ENCODE data around the gene PLAAT3.
"Not testable (repeated sequence)": the region's sequence is repeated elsewhere in the genome, so short reads cannot be mapped to it uniquely, and the experiment has no call there.

The PLAAT3 gene

GRCh38 chr11:63614136-63614671, at the start of gene PLAAT3:
TSS of gene PLAAT3 (minus strand) at chr11:63614433. CDS start at chr11:63614014, 419 bp downstream.
- peak within 1 kb of the TSS; percentile 69 for H3K4me3 ChIP-seq (ENCODE audit: low read depth, low read length)

GRCh38 chr11:63663809-63664208, 49.6 kb upstream of the PLAAT3 start:
- no peak overlapping the region for H3K4me3 ChIP-seq (ENCODE audit: low read depth, low read length)

- H3K4me3 ChIP-seq (ENCODE audit: low read depth, low read length), result no peak overlapping the region
Measured at GRCh38 chr11:63660972-63661371, 46.7 kb upstream of the PLAAT3 start.

- no peak overlapping the region for H3K4me3 ChIP-seq (ENCODE audit: low read depth, low read length)
Measured at GRCh38 chr11:63652671-63653070, 38.4 kb upstream of the PLAAT3 start.

- no peak overlapping the region for H3K4me3 ChIP-seq (ENCODE audit: low read depth, low read length)
Measured at GRCh38 chr11:63643205-63643604, 29.0 kb upstream of the PLAAT3 start.

GRCh38 chr11:63641727-63642126, 27.5 kb upstream of the PLAAT3 start:
- no peak overlapping the region for H3K4me3 ChIP-seq (ENCODE audit: low read depth, low read length)

GRCh38 chr11:63639199-63639832, 25.1 kb upstream of the PLAAT3 start:
- no peak overlapping the region for H3K4me3 ChIP-seq (ENCODE audit: low read depth, low read length)

GRCh38 chr11:63638436-63638835, 24.2 kb upstream of the PLAAT3 start:
- H3K4me3 ChIP-seq (ENCODE audit: low read depth, low read length), result not testable (repeated sequence)

GRCh38 chr11:63635762-63636465, 21.7 kb upstream of the PLAAT3 start:
- H3K4me3 ChIP-seq (ENCODE audit: low read depth, low read length), result no peak overlapping the region

- H3K4me3 ChIP-seq (ENCODE audit: low read depth, low read length), result no peak overlapping the region
Measured at GRCh38 chr11:63629426-63629825, 15.2 kb upstream of the PLAAT3 start.

GRCh38 chr11:63623513-63624140, 9.4 kb upstream of the PLAAT3 start:
- no peak overlapping the region for H3K4me3 ChIP-seq (ENCODE audit: low read depth, low read length)

- no peak overlapping the region for H3K4me3 ChIP-seq (ENCODE audit: low read depth, low read length)
Measured at GRCh38 chr11:63622323-63622722, 8.1 kb upstream of the PLAAT3 start.

- H3K4me3 ChIP-seq (ENCODE audit: low read depth, low read length), result no peak overlapping the region
Measured at GRCh38 chr11:63621071-63621470, 6.8 kb upstream of the PLAAT3 start.

- H3K4me3 ChIP-seq (ENCODE audit: low read depth, low read length), result no peak overlapping the region
Measured at GRCh38 chr11:63619967-63620366, 5.7 kb upstream of the PLAAT3 start.

- not testable (repeated sequence) for H3K4me3 ChIP-seq (ENCODE audit: low read depth, low read length)
Measured at GRCh38 chr11:63617686-63618085, 3.5 kb upstream of the PLAAT3 start.

GRCh38 chr11:63616953-63617352, 2.7 kb upstream of the PLAAT3 start:
- no peak overlapping the region for H3K4me3 ChIP-seq (ENCODE audit: low read depth, low read length)

- H3K4me3 ChIP-seq (ENCODE audit: low read depth, low read length), result peak overlapping the region; percentile 69
Measured at GRCh38 chr11:63613517-63614135, 607 bp downstream of the PLAAT3 start.

GRCh38 chr11:63612181-63612580, 2.1 kb downstream of the PLAAT3 start:
- H3K4me3 ChIP-seq (ENCODE audit: low read depth, low read length), result no peak overlapping the region

GRCh38 chr11:63611395-63611747, 2.9 kb downstream of the PLAAT3 start:
- H3K4me3 ChIP-seq (ENCODE audit: low read depth, low read length), result no peak overlapping the region

- H3K4me3 ChIP-seq (ENCODE audit: low read depth, low read length), result no peak overlapping the region
Measured at GRCh38 chr11:63610604-63611394, 3.4 kb downstream of the PLAAT3 start.

Data from iPS-11a (cell line).